HT-29 (cell line): Measurements from ENCODE around the gene SBNO2. TPM values are rescaled to one million over a fixed set of nuclear protein-coding genes. Genes with fewer than 3 reads are reported as not detected.
A peak's percentile ranks its signal among the peaks of the same experiment; 100 is the strongest.

Experiments used
- DNase-seq: peaks from one replicate; pipeline ENCODE4 v3.0.0-alpha.2; 2015; ENCODE audit warnings: low spot score
- total RNA-seq: library from RNA; depleted of rRNA; stranded (reverse); fragments of >200 nt; shearing (Covaris generic); gene quantifications from 2 replicates; pipeline ENCODE4 v1.2.3, GENCODE V29; 2014

Gene SBNO2
- total RNA-seq, 1 experiment from 2014 or later = 50.5 TPM

DNA sequence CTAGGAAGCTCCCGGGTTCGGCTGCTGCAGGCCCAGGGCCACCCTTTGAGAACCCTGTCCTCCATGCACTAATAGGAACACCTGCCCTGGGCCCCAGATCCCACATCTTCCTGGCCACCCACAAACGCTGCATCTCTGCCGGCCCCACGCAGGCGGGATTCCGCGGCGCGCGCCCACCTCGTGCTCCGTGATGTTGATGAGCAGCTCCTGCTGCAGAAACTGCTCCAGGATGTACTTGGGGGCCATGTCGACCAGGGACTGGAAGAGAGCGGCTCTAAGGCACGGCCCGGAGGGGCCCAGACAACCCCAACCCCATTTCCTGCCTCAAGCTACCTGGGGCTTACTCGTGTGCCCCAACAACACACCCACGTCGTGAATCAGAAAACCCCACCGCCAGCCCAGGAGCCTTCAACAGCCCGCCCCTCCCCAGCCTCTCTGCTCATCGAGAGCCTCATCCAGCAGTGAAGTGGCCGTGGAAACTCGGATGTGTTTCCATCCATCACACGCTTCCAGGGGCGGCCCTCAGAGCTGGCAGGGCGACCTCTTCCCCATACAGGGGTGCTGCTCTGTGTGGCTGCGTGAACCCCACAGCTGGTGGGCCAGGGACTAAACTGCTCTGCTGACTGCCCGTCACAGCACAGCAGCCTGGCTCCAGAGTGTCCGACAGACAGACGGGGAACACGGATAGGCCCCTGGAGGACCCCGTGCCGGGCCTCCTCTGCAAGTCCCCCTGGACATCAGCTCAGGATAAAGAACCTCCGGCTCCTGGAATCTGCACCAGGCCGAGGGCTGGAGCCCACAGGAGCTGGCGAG lies 83.1 kb downstream of the SBNO2 start:
- DNase-seq = no peak

DNA sequence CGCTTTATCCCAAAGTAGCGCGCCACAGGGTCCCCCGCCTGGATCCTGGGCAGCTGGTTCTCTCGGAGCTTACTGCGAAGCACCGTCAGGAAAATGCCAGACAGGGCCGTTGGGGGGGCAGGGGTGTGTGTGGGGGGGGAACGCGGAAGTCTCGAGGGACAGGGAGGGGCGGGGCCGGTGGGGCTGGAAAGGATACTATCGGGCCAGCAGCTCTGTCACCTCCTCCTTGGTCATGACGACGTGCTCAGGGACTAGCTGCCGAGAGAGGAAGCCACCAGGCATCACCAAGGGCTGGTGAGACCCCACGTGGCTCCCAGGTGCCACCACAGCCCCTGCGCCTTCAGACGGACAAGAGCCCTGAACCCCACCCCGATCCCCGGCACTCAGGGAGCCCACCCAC lies 84.2 kb downstream of the SBNO2 start:
- DNase-seq = no peak

DNA sequence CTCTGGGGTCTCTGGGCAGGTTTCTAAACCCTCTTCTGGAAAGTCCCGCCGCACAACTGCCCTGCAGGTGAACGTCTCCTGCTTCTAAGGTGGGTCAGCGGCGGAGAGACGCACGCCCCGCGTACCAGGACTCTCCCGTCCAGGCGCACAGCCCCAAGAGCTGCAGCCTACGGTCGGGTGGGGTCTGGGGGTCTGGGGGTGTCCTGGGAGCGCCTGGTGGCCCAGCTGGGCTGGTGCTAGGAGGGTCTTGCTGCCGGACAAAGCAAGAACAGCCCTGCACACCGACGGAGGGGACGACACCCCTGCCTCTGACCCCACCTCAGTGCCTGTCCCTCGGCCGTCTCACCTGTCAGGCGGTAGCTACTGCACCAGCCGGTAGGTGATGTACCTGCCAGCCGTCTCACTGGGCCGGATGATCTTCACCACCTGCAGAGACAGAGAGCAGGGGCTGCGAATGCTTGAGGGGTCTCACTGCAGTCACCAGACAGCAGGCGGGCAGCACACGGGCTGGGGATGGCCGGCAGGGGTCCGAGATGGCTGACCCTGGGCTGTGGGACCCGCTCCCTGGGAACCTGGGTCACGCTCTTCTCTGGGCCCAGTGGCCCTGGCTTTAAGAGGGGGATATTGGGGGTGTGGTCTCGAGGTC lies 84.8 kb downstream of the SBNO2 start:
- no peak for DNase-seq

DNA sequence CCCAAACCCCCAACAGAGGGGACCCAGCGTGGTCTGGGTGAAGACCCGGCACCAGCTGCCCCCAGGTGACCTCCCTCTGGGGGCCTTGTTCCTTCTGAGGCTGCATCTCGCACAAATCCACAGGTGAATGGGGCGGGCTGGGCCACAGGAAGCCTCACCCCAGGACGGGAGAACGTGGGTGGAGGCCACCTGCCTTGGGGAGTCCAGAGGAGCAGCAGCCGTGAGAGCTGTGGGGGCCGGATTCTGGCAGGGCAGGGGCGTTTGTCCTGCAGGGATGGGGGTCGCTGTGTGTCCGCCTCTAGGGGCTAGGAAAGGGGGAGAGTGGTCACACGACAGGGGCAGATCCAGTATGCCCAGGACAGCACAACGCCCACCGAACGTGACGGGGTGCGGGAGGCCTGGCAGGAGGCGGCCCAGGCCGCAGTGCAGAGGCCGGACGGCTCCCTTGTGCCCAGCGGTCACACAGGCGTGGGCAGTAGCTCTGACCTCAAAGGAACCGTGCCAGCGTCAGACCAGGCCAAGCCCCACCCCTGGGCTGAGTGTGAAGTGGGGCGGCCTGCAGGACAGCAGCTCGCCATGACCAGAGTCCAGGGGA lies 85.6 kb downstream of the SBNO2 start:
- DNase-seq = no peak

DNA sequence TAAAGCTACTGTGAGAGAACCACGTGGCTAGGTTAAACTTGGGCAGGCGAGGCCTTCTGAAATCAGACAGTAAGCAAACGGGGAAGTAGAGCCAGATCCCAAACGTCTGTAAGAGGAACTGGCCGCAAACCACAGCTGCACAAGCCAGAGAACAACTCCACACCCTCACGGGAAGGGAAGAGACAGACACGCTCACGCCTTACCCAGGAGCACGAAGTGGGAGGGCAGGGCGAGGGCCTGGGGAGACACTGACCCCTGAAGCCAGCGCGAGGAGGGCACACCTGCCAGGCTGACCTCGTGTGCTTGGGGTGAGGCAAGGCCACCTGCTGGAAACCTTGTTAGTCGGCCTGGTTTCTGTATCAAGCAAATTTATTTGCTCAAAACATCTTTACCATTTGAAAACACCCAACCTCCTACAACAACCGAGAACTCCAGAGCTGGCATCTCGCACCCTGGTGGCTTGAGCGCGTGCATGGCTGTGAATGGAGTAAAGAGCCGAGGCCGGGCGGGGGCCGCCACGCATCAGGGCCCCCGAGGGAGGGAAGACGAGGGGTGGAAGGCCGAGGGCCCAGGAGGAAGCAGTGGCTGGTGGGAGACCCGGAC lies 86.2 kb downstream of the SBNO2 start:
- no peak for DNase-seq

DNA sequence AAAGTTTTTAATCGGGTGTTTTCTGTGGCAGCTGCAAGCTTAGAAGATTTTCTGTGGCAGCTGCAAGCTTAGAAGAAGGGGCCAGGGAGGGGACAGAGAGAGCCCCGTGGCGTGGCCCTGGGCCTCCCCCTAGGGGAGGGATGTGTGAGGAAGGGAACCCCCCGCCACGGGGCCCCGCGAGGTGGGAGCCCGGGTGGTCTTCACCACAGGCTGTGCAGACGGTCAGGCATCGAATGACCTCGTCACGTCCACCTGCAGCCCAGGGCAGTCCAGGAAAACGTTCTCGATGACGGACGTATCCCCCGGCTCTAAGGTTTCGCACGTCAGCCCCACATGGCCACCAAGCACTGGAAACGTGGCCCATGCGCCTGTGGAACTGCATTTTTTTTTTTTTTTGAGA lies 87.5 kb downstream of the SBNO2 start:
- no peak for DNase-seq

DNA sequence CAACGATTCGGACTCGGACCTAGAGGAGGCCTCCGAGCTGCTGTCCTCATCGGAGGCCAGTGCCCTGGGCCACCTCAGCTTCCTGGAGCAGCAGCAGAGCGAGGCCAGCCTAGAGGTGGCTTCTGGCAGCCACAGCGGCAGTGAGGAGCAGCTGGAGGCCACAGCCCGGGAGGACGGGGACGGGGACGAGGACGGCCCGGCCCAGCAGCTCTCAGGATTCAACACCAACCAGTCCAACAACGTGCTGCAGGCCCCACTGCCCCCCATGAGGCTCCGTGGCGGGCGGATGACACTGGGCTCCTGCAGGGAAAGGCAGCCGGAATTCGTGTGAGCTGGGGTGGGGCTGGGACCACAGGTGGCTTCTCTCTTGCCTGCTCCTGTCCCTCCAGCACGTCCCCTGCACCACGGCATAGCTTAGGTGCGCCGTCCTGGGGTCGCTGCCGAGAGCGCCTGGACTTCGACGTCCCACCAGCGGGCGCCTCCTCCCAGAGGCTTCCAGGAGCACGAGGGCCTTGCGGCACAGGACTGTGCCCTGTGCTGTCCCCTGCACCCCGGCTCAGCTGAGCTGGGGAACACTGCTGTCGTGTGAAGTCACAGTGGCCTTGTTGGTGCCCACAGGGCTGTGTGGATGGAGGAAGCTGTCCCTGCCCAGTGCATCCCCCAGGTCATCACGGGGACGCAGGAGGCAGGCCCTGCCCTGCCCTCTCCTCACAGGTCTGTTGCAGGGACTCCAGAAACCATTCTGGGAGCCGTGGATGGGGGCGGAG lies 88.2 kb downstream of the SBNO2 start:
- no peak for DNase-seq

DNA sequence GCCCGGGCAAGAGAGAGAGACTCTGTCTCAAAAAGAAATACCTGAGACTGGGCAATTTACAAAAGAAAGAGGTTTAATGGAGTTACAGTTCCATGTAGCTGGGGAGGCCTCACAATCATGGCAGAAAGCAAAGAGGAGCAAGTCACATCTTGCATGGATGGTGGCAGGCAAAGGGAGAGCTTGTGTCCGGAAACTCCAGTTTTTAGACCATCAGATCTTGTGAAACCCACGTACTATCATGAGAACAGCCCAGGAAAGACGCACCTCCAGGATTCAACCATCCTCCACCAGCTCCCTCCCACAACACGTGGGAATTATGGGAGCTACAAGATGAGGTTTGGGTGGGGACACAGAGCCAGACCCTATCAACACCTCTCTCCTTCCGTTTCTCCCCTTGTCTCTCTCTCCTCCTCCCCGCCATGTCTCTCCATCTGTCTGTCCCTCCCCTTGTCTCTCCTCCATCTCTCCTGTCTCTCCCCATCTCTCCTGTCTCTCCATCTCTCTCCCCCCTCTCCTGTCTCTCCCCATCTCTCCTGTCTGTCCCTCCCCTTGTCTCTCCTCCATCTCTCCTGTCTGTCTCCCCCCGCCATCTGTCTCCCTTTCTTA lies 88.9 kb downstream of the SBNO2 start:
- no peak for DNase-seq

DNA sequence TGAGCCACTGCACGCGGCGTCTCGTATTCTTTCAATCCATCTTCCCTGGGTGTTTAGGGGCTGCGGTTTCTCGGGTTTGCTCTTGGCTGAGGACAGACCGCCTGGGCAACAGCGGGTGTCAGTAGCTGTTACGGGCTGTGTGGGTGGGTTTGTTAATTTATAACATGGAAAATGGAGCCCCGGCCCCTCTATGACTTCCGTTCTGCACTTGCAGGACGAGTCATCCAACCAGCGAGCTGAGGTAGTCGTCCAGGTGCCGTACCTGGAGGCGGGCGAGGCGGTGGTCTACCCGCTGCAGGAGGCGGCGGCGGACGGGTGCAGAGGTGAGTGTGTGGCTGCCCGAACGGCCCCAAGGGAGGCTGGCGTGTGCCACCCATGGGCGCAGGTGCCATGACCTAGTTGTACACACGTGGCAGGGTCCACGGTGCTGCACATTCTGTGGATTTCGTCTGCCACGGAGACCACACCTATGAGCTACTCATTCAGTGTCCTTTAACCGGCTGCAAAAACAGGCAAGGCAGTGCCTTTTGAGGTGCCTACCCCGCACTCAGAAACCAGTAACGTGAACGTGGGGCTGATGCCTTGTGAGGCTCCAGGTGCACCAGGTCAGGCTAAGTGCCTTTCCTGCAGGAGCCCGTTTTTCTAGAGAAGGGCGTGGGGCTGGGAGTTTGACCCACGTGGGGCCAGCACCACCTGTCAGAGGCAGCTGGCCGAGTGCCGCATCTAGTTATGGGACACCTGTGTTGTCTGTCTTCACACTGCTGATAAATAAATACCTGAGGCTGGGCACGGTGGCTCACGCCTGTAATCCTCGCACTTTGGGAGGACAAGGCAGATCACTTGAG lies 89.8 kb downstream of the SBNO2 start:
- DNase-seq = no peak

DNA sequence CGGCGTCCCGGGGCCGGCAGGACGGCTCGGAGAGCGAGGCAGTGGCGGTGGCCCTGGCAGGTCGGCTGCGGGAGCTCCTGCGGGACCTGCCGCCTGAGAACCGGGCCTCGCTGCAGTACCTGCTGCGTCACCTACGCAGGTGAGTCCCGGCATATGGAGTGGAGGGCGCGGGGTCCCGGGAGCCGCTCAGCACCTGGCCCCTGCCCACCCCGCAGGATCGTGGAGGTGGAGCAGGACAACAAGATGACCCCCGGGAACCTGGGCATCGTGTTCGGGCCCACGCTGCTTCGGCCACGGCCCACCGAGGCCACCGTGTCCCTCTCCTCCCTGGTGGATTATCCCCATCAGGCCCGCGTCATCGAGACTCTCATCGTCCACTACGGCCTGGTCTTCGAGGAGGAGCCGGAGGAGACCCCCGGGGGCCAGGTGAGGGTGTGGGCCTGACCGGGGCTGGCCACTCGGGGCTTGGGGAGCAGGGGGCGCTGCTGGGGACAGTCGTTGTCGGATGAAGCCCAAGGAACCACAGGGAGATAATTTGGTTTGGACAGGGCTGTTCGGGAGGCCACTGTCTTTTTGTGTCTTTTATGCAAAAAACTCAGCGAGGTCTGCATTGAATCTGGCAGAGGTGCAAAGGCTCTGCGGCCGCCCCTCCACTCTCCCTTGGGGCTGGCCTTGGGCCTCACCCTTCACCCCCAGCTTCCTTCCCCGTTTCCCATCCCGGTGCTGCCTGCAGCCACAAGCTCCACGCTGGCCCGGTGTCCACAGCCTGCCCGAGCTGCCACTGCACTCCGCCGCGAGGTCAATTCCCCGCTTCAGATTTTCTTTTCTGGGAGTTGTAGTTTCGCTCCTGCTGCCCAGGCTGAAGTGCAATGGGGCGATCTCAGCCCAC lies 90.9 kb downstream of the SBNO2 start:
- no peak for DNase-seq

DNA sequence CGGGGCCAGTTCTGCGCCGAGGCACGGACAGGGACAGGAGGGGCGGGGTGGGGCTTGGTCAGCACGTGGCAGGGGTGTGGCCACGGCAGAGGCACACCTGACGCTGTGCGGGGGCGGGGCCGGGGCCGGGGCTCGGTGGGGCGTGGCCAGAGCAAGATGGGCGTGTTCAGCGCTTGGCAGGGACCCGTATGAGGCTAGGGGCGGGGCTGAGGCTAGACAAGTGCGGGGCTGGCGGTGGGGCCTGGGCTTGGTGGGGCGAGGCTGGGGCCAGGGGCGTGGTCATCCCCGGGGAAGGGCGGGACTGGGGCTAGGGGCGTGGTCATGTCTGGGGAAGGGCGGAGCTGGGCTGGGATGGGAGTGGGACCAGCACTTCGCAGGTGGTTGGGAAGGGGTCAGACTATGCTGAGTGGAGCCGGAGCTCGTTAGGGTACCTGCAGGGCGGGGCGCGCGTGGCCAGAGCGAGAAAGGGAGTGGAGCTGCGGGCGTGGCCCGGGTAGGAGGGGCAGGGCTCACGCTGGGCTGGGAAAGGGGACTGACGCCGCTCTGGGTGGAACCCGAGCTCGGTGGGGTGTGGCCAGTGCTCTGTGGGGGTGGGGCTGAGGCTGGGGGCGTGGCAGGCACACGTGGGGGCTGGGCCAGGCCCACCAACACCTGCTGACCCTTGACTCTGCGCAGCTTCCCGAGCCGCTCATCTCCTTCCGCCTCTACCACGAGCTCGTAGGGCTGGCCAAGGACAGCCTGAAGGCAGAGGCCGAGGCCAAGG lies 91.7 kb downstream of the SBNO2 start:
- peak; percentile 48 for DNase-seq

DNA sequence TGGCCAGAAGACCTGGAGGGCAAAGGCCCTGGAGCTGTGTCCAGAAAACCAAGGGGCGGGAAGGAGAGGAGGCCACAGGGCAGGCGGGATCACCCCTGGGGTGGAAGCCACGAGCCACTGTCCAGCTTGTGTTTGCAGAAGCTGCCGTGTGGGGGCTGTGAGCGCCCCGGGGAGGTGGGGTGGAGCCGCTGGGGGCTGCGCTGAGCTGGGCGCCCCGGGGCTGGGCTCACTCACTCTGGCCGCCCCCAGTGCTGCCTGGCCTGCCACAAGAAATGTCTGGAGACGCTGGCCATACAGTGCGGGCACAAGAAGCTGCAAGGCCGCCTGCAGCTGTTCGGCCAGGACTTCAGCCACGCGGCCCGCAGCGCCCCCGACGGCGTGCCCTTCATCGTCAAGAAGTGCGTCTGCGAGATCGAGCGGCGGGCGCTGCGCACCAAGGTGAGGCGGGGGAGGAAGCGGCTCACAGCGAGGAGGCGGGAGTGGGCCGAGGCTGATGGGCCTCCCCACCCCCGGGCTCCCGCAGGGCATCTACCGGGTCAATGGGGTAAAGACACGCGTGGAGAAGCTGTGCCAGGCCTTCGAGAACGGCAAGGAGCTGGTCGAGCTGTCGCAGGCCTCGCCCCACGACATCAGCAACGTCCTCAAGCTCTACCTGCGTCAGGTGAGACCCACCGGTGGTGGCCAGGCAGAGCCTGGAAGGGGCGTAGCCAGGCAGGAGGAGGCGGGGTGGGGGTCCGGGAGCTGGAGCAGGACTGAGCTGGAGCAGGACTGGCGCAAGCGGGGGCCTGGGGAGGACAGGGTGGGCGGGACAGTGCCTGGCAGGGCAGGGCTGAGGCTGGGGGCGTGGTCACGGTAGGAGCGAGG lies 92.5 kb downstream of the SBNO2 start:
- no peak for DNase-seq

DNA sequence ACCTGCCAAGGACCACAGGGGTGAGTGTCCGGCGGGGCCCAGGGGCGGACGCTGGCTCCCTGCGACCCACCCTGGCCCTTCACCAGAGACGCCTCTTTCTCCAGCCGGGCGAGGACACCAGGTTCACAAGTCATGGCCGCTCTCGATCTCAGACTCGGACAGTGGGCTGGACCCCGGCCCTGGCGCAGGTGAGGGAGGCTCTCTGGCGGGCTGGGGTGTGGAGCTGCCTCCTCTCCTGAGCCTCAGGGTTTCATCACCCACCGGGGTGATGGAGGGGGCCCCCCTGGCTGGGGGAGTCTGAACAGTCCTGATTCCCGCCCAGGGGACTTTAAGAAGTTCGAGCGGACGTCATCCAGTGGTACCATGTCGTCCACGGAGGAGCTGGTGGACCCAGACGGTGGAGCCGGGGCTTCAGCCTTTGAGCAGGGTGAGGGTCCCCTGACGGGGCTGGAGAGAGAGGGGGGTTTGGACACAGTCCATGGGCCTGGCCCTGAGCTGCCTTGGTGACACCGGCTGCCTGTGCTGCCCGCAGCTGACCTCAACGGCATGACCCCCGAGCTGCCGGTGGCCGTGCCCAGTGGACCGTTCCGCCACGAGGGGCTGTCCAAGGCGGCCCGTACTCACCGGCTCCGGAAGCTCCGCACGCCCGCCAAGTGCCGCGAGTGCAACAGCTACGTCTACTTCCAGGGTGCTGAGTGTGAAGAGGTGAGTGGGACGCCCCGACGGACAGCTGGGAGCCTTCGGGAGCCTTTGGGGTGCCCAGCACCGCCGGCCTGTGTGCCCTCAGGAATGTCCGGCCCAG lies 93.5 kb downstream of the SBNO2 start:
- no peak for DNase-seq

DNA sequence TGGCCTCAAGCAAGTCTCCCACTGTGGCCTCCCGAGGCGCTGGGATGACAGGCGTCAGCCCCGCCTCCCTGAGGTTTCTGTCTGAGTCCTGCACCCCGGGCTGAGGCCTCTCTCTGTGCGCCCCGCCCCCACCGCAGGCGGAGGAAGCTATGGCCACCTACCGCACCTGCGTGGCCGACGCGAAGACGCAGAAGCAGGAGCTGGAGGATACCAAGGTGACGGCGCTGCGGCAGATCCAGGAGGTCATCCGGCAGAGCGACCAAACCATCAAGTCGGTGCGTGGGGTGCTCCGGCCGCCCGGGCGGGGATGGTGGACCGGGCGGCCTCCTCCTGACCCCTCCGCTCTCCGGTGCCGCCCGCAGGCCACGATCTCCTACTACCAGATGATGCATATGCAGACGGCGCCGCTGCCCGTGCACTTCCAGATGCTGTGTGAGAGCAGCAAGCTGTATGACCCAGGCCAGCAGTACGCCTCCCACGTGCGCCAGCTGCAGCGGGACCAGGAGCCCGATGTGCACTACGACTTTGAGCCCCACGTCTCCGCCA lies 94.4 kb downstream of the SBNO2 start:
- DNase-seq = no peak

DNA sequence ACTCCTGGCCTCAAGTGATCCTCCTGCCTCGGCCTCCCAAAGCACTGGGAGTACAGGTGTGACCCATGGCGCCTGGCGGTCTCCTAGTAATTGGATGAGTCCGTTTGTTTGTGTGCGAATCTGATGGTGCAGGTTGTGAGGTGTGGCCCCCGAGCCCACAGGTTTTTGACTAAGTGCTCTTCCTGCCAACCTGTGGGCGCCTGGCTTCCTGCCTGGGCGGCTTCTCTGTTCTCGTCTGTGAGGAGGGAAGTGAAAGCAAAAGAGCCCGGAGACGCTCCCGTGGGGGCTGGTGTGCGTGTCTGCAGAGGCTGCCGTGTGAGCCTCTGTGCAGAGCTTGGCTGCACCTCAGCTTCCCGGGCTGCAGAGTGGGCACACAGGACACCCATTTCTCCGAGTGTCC lies 97.1 kb downstream of the SBNO2 start:
- DNase-seq = no peak

DNA sequence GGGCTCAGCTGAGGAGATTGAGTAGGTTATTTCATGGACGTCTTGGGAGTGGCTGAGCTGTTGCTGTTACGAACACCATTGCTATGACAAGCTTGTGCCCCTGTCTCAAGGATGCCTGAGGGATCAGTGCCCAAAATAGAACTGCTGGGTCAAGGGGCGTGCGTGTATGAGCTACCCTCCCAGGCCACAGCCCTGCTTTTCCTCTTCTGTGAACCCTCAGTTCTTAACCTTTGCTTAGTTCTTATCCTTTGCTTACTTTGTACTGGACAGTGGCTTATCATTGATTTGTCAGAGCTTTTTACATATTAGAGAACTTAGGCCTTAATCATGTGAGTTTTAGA lies 98.1 kb downstream of the SBNO2 start:
- no peak for DNase-seq
